ENCODE data around the gene HEATR5A. TPM values are rescaled to one million over a fixed set of nuclear protein-coding genes. Genes with fewer than 3 reads are reported as not detected.
"Not testable (repeated sequence)": the region's sequence is repeated elsewhere in the genome, so short reads cannot be mapped to it uniquely, and the experiment has no call there.

The HEATR5A gene
- total RNA-seq, 1 experiment from 2014 or later: 5.8 TPM

GRCh38 chr14:31389946-31390345, 30.4 kb downstream of the HEATR5A start:
- no peak for DNase-seq (ENCODE audit: low spot score)

DNA sequence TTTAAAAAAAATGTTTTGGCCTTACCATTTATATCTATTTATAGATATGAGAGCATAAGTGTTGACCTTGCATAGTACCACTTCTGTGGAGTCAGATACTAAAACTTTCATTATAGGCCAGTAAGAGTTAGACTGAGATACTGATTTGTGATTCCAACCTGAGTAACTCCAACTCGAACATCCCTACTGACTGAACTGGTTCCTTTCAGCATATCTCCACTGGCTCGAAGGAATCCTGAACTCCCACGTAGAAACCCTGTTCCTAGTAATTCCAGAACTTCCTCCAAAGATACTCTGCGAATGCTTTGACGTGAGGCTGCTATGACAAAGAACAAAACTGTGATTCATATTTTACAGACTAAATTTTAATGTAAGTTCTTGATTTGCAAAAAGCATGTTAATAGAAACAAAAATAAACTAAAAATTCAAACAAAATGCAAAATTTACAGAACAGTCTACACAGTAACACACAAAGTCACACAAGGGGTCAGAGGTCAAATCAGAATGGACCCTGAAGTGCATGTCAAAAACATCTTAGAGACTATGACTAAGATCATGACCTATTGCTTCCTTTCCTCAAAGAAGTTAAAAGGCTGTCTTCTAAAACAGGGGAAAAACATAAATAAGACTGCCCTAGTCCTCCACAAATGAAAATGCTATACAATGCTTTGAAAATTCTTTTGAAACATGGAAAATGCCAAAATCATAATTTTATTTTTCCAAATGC, 31.5 kb downstream of the HEATR5A start:
- no peak for DNase-seq (ENCODE audit: low spot score)

DNA sequence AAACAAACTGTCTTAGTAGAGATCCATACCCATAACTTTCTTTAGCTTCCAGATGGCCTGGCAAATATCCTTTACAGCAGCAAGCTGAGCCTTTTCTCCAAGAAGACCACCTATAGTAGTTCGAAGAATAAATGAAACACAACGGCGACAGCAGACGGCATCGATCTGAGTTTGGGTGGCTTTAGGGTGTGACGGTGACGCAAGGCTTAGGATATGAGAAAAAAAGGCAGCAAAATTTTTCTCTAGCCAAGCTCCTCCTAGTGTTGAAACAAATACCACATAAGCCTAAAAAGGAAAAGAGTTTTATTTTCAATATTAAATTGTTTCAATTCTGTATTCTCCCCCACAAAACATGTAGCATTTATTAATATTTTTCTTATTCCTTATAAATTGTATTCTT, 33.3 kb downstream of the HEATR5A start:
- DNase-seq (ENCODE audit: low spot score): no peak

DNA sequence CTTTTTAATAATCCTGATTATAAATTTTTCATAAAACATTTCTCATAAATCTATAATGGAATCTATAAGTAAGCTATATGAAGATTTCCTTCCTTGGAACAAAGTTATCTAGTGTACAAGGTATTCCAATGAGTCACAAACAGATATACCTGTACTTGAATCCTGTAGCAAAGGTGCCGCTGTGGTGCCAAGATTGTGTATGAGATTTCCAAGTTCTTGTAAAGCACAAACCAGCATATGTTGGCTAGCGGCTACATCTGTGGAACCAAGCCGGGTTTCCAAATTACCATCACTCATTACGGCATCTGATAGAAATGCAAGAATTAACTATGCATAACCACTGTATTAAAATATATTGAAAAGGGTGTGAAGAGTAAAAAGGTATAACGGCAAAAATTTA, 34.1 kb downstream of the HEATR5A start:
- no peak for DNase-seq (ENCODE audit: low spot score)

- no peak for DNase-seq (ENCODE audit: low spot score)
These were observed 38.1 kb downstream of the HEATR5A start for GRCh38 chr14:31382221-31382620.

DNA sequence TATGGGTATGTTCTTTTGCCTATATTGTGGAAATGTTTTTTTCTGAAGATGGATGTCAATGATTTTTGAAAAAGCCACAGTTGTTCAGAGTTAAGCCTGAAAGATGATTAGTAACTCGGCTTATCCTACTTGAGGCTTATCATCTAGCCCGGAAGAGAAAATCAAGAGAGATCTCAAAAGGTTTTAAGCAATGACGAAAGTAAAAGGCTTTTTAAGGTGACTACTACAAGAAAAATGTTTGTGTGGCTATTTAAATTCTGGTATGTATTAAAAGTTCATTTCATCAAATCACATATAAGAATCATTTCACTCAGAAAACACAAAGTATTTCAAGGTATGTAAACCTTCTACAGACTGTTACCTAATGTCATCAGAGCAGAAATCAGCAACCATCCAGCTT, 40.2 kb downstream of the HEATR5A start:
- DNase-seq (ENCODE audit: low spot score): no peak

DNA sequence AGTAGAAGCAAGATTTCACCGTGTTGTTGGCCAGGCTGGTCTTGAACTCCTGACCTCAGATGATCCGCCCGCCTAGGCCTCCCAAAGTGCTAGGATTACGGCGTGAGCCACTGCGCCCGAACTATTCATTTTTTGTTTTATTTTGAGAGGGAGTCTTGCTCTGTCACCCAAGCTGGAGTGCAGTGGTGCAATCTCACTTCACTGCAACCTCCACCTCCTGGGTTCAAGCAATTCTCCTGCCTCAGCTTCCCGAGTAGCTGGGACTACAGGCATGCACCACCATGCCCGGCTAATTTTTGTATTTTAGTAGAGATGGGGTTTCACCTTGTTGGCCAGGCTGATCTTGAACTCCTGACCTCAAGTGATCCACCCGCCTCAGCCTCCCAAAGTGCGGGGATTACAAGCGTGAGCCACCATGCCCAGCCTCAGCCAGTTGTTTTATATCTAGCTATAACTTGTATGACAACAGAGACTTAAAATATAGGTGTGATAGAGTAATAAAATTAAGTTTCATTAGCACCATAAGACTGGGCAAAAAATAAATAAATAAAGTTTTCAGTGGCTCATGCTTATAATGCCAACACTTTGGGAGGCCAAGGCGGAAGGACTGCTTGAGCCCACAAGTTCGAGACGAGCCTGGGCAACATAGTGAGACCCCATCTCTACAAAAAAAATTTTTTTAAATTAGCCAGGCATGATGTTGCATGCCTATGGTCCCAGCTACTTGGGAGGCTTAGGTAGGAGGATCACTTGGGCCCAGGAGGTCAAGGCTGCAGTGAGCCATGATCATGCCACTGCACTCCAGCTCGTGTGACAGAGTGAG, 41.0 kb downstream of the HEATR5A start:
- not testable (repeated sequence) for DNase-seq (ENCODE audit: low spot score)

DNA sequence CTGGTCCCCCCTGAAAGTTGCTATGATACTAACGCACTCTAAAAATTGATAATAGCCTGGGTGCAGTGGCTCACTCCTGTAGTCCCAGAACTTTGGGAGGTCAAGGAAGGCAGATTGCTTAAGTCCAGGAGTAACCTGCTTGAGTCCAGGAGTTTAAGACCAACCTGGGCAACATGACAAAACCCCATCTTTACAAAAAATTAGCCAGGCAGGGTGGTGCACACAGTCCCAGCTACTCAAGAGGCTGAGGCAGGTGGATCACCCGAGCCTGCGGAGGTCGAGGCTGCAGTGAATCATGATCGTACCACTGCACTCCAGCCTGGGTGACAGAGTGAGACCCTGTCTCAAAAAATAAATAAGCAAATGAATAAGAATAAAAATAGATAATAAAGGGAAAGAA, 42.9 kb downstream of the HEATR5A start:
- DNase-seq (ENCODE audit: low spot score): no peak

- no peak for DNase-seq (ENCODE audit: low spot score)
These were observed 48.7 kb downstream of the HEATR5A start for GRCh38 chr14:31371646-31372045.

DNA sequence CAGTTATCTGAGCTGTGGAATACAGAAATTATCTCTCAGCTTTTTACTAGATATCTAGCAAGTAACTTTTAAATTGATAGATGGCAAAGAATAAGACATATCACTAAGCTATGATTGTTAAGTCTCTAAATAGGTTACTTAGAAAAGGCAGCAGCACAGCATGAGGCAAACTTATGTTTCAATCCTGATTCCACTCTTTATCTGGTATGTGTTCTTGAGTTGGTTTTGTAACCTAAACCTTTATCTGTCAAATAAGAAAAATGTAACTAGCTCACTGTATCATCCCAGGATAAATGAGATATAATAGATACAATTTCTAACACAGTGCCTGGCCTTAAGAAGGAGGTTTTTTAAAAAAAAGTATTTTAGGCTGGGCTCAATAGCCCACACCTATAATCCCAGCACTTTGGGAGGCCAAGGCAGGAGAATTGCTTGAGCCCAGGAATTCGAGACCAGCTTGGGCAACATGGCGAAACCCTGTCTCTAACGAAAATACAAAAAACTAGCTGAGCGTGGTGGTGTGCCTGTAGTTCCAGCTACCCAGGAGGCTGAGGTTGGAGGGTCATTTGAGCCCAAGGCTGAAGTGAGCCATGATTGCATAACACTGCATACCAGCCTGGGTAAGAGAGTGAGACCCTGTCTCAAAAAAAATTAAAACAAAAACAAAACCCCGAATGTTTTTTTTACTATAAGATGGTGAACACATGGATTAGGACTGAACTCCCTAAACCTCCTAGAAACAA, 56.8 kb downstream of the HEATR5A start:
- DNase-seq (ENCODE audit: low spot score): no peak

GRCh38 chr14:31362746-31363145, 57.6 kb downstream of the HEATR5A start:
- no peak for DNase-seq (ENCODE audit: low spot score)

DNA sequence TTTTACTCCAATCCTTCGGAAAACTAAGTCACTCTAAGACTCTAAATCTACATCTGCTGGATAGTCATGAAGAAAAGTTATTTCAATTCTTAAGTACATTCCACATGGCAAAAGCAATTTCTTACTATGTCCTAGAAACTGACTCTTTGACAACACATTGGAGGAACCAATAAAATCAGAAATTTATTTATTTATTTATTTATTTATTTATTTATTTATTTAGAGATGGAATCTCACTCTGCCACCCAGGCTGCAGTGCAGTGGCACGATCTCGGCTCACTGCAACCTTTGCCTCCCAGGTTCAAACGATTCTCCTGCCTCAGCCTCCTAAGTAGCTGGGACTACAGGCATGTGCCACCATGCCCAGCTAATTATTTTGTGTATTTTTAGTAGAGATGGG, 58.6 kb downstream of the HEATR5A start:
- not testable (repeated sequence) for DNase-seq (ENCODE audit: low spot score)

DNA sequence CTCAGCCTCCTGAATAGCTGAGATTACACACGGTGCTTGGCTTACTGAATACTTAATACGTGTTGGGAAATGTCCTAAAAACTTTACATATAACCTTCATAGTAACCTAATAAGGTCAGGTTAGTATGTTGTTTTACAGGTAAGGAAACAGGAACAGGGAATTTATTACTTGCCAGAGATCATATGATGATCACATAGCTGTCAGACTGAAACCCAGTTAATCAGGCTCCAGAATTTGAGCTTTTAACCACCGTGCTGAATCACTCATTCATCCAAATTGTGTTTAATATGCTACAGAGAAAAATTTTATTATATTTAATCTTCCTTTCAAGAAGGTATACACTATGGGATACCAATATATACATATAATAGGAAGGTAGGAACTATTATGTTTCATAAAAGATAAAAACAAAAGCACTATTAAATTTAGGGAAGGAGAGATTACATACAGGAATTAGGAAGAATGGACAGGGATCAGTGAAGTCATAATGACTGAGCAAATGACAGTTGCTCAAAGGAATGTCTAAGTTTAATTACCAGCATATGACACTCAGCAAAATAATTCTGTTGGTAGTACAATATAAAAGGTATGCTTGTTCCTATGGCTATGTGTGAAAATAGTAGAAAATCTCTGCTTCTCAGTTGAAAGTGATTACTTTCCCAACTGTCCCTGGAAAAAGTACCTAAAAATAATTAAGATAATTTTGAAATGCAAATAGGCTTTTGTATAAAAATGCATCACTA, 59.3 kb downstream of the HEATR5A start:
- DNase-seq (ENCODE audit: low spot score): no peak

GRCh38 chr14:31357279-31357678, 63.1 kb downstream of the HEATR5A start:
- DNase-seq (ENCODE audit: low spot score): no peak

DNA sequence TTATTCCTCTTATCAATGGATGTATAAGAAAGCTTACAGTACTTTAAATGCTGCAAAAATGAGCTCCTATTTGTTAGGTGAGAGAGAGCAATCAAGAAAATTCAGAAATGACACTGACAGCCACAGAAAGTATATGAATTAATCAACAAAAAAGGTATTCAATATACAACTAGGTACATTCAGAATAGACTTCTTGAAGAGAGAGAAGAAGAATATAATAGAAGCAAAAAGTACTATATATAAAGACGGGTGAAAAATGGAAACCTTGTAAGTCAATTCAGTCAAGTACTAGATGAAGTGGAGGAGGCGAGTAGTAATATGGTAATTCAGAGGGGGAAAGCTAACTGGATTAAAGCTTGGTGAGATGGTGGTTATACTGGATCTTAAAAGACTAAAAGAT, 74.3 kb downstream of the HEATR5A start:
- no peak for DNase-seq (ENCODE audit: low spot score)

DNA sequence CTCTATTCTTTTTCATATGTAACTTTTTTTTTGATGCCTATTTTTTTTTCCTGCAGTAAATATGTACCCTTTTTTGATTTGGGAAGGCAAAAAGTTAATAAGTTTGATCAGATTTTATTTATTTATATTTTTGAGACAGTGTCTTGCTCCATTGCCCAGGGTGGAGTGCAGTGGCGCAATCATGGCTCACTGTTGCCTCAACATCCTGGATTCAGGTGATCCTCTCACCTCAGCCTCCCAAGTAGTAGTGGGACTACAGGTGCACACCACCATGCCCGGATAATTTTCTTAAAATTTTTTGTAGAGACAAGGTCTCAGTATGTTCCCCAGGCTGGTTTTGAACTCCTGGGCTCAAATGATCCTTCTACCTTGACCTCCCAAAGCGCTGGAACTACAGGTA, 79.1 kb downstream of the HEATR5A start:
- no peak for DNase-seq (ENCODE audit: low spot score)

GRCh38 chr14:31340297-31341063, 79.9 kb downstream of the HEATR5A start:
- DNase-seq (ENCODE audit: low spot score): peak; percentile 5

DNA sequence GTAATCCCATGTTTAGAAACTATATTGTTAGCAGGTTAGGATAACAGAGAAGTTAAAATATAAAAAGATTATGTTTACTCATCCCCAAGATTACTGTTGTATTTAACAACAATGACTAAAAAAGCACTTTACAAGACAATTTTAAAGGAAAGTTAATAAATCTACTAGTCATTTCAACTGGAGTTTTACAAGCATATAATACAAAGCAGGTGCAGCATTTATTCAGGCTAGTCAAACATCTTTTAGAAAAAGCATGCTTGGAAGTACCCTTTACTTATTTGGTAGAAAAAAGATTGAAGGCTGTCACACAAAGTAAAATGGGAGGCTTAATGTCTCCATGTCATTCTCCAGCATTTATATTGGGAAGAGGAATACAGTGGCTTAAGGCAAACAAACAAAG, 80.6 kb downstream of the HEATR5A start:
- no peak for DNase-seq (ENCODE audit: low spot score)

DNA sequence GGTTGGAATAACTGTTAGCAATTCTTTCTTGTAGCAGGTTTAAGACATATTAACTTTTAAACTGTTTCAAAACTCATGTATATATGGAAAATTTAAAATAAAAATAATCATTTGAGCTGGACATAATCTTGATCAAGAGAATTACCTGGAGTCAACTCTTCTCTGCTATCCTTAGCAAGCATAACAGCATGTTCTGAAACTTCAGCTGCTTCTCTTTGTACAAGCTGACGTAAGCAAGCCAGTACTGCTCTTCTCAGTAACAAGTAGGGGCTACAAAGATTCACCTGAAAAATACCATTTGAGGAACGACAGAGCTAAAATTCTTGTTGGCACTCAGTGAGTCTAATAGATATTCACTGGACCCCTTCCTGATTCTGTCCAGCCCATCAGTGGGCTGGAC, 83.0 kb downstream of the HEATR5A start:
- no peak for DNase-seq (ENCODE audit: low spot score)

DNA sequence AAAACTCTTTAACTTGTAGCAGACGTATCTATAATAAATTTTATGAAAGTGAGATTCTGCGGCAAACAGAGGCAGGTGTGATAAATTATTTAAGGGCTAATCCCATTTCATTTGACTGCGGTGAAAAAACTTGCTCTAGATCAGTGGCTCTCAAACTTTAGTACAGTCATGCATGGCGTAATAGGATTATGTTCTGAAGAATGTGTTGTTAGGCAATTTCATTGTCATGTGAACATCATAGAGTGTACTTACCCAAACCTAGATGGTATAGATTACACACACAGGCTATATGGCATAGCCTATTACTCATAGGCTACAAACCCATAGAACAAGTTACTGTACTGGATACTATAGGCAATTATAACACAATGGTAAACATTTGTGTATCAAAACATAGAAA, 83.7 kb downstream of the HEATR5A start:
- DNase-seq (ENCODE audit: low spot score): no peak

DNA sequence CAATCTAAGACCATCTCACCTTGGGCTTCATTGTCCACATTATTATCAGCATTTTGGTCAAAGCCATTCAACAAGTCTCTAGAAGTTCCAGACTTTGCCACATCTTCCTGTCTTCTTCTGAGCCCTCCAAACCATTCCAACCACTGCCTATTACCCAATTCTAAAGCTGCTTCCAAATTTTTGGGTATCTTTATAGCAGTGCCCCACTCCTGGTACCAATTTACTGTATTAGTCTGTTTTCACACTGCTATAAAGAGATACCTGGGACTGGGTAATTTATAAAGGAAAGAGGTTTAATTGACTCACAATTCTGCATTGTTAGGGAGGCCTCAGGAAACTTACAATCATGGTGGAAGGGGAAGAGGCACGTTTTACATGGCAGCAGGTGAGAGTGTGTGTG, 89.0 kb downstream of the HEATR5A start:
- DNase-seq (ENCODE audit: low spot score): not testable (repeated sequence)

Measured in HT-29 (cell line).